PC-3 (cell line): ENCODE results near the gene ZFHX2. TPM values are rescaled to one million over a fixed set of nuclear protein-coding genes. Genes with fewer than 3 reads are reported as not detected.

ENCODE experiments used
- ATAC-seq: fragments of 200-7000 bp; cut with Tn5 transposase; 2 replicates; pipeline ENCODE4 v1.9.1; 2020; ENCODE audit warnings: mild to moderate bottlenecking, moderate library complexity
- BruUV-seq: library from RNA; stranded (reverse); fragments of 400-500 nt; replicated peaks from 2 replicates; lab custom pipeline; 2021; lab: Mats Ljungman, UMichigan
- CTCF ChIA-PET: fragments of 300-600 bp; sonication (Branson Sonifier 250); formaldehyde crosslinking; loops from one replicate; lab custom pipeline; 2022; ENCODE audit warnings: antibody characterized with exemption; lab: Charles Lee
- POLR2A ChIA-PET: fragments of 300-600 bp; sonication (Branson Sonifier 250); formaldehyde crosslinking; loops from one replicate; lab custom pipeline; 2022; ENCODE audit warnings: antibody characterized with exemption; ENCODE audit not compliant: unreplicated experiment; lab: Charles Lee
- DNase-seq: peaks from one replicate; pipeline ENCODE4 v3.0.0-alpha.2; 2015
- H2AFZ ChIP-seq: fragments of 300-600 bp; sonication (generic); 2 replicates; pipeline ENCODE4 v1.6.0; 2016; ENCODE audit warnings: antibody characterized with exemption, low read length
- H3F3A ChIP-seq: fragments of 300-600 bp; sonication (generic); one replicate; pipeline ENCODE4 v1.6.0; 2017; ENCODE audit warnings: antibody characterized with exemption, low read length, control low read depth, mild to moderate bottlenecking; ENCODE audit not compliant: unreplicated experiment
- H3K27ac ChIP-seq: fragments of 300-600 bp; sonication (generic); 2 replicates; pipeline ENCODE4 v1.5.1; 2016; ENCODE audit warnings: mild to moderate bottlenecking, low read length
- H3K27me3 ChIP-seq: fragments of 300-600 bp; sonication (generic); 2 replicates; pipeline ENCODE4 v1.6.1; 2016; ENCODE audit warnings: low read length, mixed read lengths
- H3K36me3 ChIP-seq: fragments of 300-600 bp; sonication (generic); 2 replicates; pipeline ENCODE4 v1.6.1; 2016; ENCODE audit warnings: low read depth, mixed run types, low read length, mixed read lengths
- H3K4me1 ChIP-seq: fragments of 300-600 bp; sonication (generic); 2 replicates; pipeline ENCODE4 v1.5.1; 2016; ENCODE audit warnings: low read length; ENCODE audit not compliant: insufficient read depth
- H3K4me2 ChIP-seq: fragments of 300-600 bp; sonication (generic); 2 replicates; pipeline ENCODE4 v1.6.0; 2016; ENCODE audit warnings: low read length
- H3K4me3 ChIP-seq: fragments of 300-600 bp; sonication (generic); 2 replicates; pipeline ENCODE4 v1.5.1; 2016; ENCODE audit warnings: mild to moderate bottlenecking, low read length, mixed read lengths
- H3K79me2 ChIP-seq: fragments of 300-600 bp; sonication (generic); 2 replicates; pipeline ENCODE4 v1.6.1; 2017; ENCODE audit warnings: low read length, mixed read lengths
- H3K9ac ChIP-seq: fragments of 300-600 bp; sonication (generic); 2 replicates; pipeline ENCODE4 v1.6.0; 2016; ENCODE audit warnings: mild to moderate bottlenecking, low read length
- H3K9me2 ChIP-seq: fragments of 300-600 bp; sonication (generic); replicated peaks from 2 replicates; pipeline ENCODE4 v1.6.1; 2016; ENCODE audit warnings: mixed run types, low read length, mixed read lengths
- H3K9me3 ChIP-seq: fragments of 300-600 bp; sonication (generic); 2 replicates; pipeline ENCODE4 v1.6.1; 2016; ENCODE audit warnings: low read length, mixed read lengths
- H4K20me1 ChIP-seq: fragments of 300-600 bp; sonication (generic); 2 replicates; pipeline ENCODE4 v1.6.1; 2016; ENCODE audit warnings: low read length, mixed read lengths
- CTCF ChIP-seq: fragments of 300-600 bp; sonication (generic); conservative IDR thresholded peaks from 2 replicates; pipeline ENCODE4 v1.5.1; 2017; ENCODE audit warnings: antibody characterized with exemption, low read depth, mild to moderate bottlenecking, low read length
- EZH2 ChIP-seq: fragments of 300-600 bp; sonication (generic); IDR thresholded peaks from one replicate; pipeline ENCODE4 v1.6.1; 2017; ENCODE audit warnings: antibody characterized with exemption, mild to moderate bottlenecking, low read length; ENCODE audit not compliant: unreplicated experiment
- EZH2phosphoT487 ChIP-seq: fragments of 300-600 bp; sonication (generic); IDR thresholded peaks from 2 replicates; pipeline ENCODE4 v1.6.1; 2018; ENCODE audit warnings: mild to moderate bottlenecking, antibody characterized with exemption, low read length, borderline replicate concordance
- intact Hi-C: fragments of 100-400 bp; cut with micrococcal nuclease; formaldehyde crosslinking; loops from 2 replicates; pipeline ENCODE4 v1.9.0; 2023
- total RNA-seq: library from RNA; depleted of rRNA; stranded (reverse); fragments of >200 nt; gene quantifications from 2 replicates; pipeline ENCODE4 v1.2.3, GENCODE V29; 2014

The ZFHX2 gene
- total RNA-seq, 1 experiment from 2014 or later, result 0.55 TPM

- no peaks in the 10 kb centered on the region for H3F3A ChIP-seq
- H3K36me3 ChIP-seq, result no peaks in the 10 kb centered on the region
- no peak for ATAC-seq
- no peak overlapping the region for H3K4me3 ChIP-seq
- H2AFZ ChIP-seq, result no peak overlapping the region
- TF ChIP-seq EZH2, result no peak
- no peak for TF ChIP-seq EZH2phosphoT487
- TF ChIP-seq CTCF, result no peak
- ChIA-PET CTCF (no interaction called here), POLR2A (no interaction called here)
- H3K79me2 ChIP-seq, result no peaks in the 10 kb centered on the region
- no peaks in the 10 kb centered on the region for H3K27me3 ChIP-seq
- intact Hi-C loops, result no loop called here
- H4K20me1 ChIP-seq, result no peaks in the 10 kb centered on the region
- no peaks in the 10 kb centered on the region for H3K9me3 ChIP-seq
- no peaks in the 10 kb centered on the region for H3K9me2 ChIP-seq
- no peak overlapping the region for H3K9ac ChIP-seq
- no peak overlapping the region for H3K27ac ChIP-seq
- no peak for DNase-seq
- BruUV-seq, result no TSS peak
- H3K4me1 ChIP-seq, result no peaks in the 10 kb centered on the region
- H3K4me2 ChIP-seq, result no peak overlapping the region
These were observed 15.1 kb downstream of the ZFHX2 start for GRCh38 chr14:23536494-23536893.

GRCh38 chr14:23535943-23536342, 15.6 kb downstream of the ZFHX2 start:
- Histone ChIP-seq H3K9me2 (no peaks in the 10 kb centered on the region), H3K4me2 (no peak overlapping the region), H3K79me2 (no peaks in the 10 kb centered on the region), H3K9ac (no peak overlapping the region), H3K4me1 (no peaks in the 10 kb centered on the region), H4K20me1 (no peaks in the 10 kb centered on the region), H3K27ac (no peak overlapping the region), H3K27me3 (no peaks in the 10 kb centered on the region), H3K4me3 (no peak overlapping the region), H3F3A (no peaks in the 10 kb centered on the region), H2AFZ (no peak overlapping the region), H3K9me3 (no peaks in the 10 kb centered on the region), H3K36me3 (no peaks in the 10 kb centered on the region)
- POLR2A ChIA-PET, result no interaction called here
- CTCF ChIA-PET, result no interaction called here
- no TSS peak for BruUV-seq
- intact Hi-C loops, result no loop called here
- no peak for TF ChIP-seq CTCF
- TF ChIP-seq EZH2phosphoT487, result no peak
- TF ChIP-seq EZH2, result no peak
- ATAC-seq (no peak), DNase-seq (no peak)

- Histone ChIP-seq H4K20me1 (no peaks in the 10 kb centered on the region), H3K9ac (no peak overlapping the region), H3F3A (no peaks in the 10 kb centered on the region), H3K4me1 (no peaks in the 10 kb centered on the region), H3K9me2 (no peaks in the 10 kb centered on the region), H3K79me2 (no peaks in the 10 kb centered on the region), H3K27ac (no peak overlapping the region), H3K4me2 (no peak overlapping the region), H3K9me3 (no peaks in the 10 kb centered on the region), H3K4me3 (no peak overlapping the region), H3K36me3 (no peaks in the 10 kb centered on the region), H2AFZ (no peak overlapping the region), H3K27me3 (no peaks in the 10 kb centered on the region)
- CTCF ChIA-PET, result no interaction called here
- BruUV-seq, result no TSS peak
- DNase-seq (no peak), ATAC-seq (no peak)
- intact Hi-C loops, result no loop called here
- POLR2A ChIA-PET, result interaction anchor here (0.6 kb wide), 1 partner anchor 414 kb away, joined by 3 read pairs; no protein-coding TSS in a partner anchor
- no peak for TF ChIP-seq EZH2phosphoT487
- TF ChIP-seq EZH2, result no peak
- TF ChIP-seq CTCF, result no peak
These were observed 17.7 kb downstream of the ZFHX2 start for GRCh38 chr14:23533652-23534435.
